H54 (cell line): Measurements from ENCODE around the gene PREX1.

Experiments
- DNase-seq: peaks from one replicate; pipeline ENCODE4 v3.0.0; 2011; ENCODE audit warnings: low spot score, mixed read lengths; ENCODE audit not compliant: insufficient read length
- FAIRE-seq: peaks from 3 replicates; lab custom pipeline; 2011; peaks lifted over from hg19 to GRCh38; lab: Jason Lieb, UNC
- POLR2A ChIP-seq: IDR thresholded peaks from 2 replicates; pipeline ENCODE4 v1.6.1; 2011; ENCODE audit warnings: low read depth, mild to moderate bottlenecking, low read length

Gene PREX1

DNA sequence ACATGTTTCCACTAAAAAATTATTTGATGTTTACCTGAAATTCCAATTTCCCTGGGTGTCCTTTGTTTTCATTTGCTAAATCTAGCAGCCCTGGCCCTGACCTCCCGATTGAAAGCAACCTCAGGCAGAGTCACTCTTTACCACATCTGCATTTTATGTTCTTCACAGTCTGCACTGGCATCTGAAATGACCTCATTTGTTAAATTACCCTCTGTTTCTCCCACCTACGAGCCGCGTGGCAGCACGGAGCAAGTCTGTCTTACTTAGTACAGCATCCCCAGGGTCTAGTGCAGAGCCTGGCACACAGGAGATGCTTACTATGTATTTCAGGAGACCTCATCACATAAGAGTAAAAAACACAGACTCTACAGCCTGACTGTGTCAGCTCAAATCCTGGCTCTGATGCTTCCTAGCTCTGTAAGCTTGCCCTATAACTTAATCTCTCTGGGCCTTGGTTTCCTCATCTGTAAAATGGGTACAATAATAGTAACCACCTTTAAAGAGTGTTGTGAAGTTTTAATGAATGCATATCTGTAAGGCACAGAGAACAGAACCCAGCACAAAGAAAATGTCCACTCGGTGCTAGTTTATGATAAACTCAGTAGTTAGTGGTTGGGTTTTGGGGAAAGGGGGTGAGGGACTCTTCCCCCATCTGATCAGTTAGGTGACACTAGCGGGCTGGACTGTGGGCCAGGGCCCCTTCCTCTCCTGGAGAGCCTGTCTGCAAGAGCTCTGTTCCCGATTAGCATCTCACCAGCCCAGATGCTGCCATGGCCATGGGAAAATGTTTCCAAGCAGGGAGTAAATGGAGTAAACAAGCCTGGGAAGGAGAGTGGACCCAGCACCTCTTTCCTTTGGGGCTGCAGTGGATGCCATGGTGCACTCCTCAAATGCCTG, 88.2 kb downstream of the PREX1 start:
- DNase-seq: no peak
- FAIRE-seq: no peak
- TF ChIP-seq POLR2A: no peak

DNA sequence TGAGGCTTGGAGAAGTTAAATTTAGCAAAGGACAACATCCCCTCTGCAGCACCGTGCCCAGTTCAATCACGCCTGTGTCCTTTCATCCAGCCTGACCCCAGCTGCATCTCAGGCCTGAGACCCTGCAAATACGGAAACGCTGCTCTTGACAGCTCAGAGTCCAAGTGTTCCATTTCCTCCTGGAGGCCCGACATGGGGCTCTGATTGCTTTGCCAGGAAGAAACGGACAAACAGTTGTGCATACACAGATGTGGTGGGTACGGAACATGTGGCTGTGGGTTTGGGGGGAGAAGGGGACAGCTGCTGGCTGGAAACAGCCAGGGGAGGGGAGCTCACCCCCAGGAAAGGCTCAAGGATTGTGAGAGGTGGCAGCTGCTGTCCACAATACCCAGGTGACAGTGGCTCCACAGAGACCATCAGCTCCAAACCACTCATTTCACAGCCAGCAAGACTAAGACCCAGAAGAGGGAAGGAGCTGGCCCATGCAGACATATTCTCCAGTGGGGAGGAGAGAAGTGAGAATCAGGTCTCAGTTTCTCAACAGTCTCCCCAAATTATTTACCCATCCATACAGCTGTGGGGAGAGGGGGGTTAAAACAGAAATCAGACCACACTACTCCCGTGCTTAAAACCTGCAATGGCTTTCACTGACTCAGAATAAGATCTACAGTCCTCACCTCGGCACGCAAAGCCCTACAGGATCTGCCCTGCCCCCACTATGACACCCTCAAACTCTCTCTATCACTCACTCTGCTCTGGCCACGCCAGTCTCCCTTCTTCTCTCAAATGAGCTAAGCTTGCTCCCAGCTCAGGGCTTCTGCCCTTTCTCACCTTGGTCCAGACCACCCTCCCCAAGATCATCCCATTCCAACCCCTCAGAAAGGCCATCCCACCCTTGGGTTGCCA, 89.1 kb downstream of the PREX1 start:
- TF ChIP-seq POLR2A: no peak
- FAIRE-seq (no peak), DNase-seq (no peak)

DNA sequence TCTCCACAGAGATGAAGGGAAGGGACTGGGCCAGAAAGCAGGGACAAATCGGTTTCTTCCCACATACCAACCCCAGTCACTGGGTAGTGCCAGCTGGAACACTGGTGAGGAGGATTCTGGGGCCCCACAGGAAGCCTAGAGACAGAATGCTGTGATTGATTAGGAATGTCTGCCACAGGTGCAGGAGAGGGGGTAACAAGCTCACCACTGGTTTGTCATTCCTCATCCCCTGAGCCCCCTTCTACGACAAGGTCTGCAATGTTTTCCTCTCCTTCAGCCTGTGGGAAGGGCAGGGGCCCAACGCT, 89.8 kb downstream of the PREX1 start:
- no peak for DNase-seq
- no peak for TF ChIP-seq POLR2A
- FAIRE-seq: no peak

DNA sequence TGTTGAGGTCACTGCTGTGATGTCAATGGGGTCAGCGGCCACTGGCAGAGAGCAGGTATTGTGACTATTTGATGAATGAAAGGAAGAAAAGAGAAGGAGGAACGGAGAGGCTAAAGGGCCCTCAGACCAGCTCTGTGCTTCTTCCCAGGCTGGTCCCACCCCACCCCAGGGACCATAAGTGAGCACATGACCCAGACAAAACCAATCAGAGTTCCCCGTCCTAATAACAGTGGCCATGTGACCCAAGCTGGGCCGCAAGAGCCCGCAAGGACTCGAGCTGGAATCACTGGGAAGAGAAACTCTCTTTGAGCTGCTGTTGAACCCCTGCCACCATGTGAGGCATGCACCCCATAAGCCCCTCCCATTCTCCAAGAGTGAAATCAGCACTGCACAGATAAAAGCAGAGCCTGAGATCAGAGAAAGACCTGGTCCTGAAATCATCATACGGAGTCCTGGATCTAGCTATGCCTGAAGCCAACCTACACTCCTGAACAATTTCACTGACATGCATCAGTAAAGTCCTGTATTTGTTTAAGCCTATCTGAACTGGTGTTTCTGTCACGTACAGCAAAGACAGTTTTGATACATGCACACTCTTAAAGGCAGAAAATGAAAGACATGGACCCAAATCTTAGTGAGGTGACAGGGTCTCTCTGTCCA, 90.2 kb downstream of the PREX1 start:
- no peak for DNase-seq
- no peak for TF ChIP-seq POLR2A
- FAIRE-seq: no peak

DNA sequence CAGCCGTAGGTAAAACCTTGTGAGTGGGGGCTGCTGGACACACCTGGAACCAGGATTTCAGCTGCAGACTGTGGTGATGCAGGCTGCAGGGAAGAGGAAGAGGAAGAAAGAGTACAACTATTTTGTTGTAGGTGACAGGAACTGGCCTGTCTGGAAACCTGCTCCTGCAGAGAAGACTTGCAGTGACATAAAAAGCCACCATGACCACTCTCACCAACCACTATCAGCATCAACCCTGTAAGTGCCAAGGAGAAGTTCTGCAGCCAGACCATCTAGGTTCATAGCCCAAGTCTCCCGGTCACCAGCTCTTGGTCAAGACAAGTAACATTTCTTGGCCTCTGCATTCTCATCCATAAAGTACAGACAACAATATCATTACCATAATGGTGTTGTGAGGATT, 91.2 kb downstream of the PREX1 start:
- no peak for DNase-seq
- TF ChIP-seq POLR2A: no peak
- FAIRE-seq: no peak

DNA sequence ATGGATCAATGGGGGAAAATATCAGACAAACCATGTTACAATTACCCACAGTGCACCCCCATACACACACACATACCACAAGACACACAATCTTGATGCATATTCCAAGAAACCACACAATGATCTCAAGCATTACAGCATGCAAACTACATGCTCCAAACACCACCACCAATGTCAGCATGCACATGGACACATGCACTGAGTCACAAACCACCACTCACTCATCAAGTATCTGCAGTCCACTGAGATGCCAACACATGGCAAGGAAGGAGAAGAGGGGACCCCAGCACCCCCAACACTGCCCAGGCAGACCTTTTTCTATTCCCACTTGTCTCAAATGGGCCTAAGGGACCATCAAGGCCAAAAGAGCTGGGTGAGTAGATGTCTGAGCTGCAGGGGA, 91.6 kb downstream of the PREX1 start:
- DNase-seq (no peak), FAIRE-seq (no peak)
- no peak for TF ChIP-seq POLR2A

DNA sequence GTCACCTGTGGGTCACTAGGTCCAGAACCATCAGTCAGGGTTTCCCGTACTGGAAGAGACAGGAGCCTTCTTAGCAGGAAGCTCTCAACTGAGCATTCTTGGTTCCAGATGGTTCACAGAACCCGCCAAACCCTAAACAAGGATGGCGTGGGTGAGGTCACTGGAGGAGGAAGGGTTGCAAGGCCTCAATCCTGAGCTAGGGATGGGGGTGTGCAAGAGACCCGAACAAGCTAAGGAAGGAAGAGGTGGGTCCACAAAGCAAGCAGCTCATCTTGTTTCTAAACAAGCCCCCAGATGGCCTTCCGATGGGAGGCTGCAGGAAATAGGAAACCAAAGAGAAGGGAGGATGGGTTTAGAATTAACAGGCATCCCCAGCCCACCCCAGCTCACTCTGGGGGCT, 92.7 kb downstream of the PREX1 start:
- TF ChIP-seq POLR2A: no peak
- FAIRE-seq (no peak), DNase-seq (no peak)

DNA sequence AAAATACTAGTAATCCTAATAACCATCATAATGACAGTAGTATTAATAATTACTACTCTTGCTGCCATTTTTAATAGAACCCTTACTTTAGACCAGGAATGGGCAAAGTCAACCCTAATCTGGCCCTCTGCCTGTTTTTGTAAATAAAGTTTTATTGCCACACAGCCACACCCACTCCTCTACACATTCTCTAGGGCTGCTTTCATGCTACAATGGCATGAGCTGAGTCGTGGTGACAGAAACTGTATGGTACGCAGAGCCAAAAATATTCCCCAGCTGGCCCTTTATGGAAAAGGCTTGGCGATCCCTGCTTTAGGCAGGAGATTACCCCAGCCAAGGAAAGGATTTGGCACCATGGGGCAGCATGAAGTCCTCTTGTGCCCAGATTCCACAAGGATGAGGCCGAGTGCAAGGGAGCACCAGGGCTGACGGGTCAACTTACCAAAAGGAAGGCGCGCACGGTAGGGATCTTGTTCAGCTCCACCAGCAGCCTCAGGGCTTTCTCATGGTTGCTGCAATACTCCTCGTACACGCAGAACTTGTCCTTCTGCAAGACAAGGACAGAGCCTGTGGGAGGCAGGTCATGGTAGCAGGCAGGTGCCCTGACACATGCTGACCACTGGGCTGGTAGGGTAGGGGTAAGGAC, 93.6 kb downstream of the PREX1 start:
- DNase-seq: no peak
- no peak for TF ChIP-seq POLR2A
- FAIRE-seq: no peak

DNA sequence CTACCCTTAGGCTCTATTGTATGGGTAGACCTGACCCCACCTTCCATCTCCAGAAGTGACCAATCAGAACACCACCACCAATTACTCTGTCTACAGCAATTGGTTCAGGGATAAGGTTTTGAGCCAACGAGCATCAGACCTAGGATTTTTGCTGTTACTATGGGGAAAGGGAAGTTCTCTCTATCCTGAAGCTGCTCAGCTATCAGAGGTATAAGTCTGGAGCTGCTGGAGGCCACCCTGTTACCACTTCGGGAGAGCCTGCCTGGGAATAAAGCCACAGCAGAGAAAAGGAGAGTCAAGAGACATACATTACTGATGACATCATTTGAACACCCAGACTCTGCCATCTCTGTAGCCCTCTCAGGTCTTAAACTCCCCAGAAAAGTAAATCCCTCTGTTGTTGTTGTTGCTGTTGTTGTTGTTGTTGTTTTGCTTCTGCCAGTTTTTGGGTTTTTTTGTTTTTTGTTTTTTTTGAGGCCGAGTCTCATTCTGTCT, 94.5 kb downstream of the PREX1 start:
- DNase-seq (peak; percentile 38), FAIRE-seq (no peak)
- TF ChIP-seq POLR2A: no peak

DNA sequence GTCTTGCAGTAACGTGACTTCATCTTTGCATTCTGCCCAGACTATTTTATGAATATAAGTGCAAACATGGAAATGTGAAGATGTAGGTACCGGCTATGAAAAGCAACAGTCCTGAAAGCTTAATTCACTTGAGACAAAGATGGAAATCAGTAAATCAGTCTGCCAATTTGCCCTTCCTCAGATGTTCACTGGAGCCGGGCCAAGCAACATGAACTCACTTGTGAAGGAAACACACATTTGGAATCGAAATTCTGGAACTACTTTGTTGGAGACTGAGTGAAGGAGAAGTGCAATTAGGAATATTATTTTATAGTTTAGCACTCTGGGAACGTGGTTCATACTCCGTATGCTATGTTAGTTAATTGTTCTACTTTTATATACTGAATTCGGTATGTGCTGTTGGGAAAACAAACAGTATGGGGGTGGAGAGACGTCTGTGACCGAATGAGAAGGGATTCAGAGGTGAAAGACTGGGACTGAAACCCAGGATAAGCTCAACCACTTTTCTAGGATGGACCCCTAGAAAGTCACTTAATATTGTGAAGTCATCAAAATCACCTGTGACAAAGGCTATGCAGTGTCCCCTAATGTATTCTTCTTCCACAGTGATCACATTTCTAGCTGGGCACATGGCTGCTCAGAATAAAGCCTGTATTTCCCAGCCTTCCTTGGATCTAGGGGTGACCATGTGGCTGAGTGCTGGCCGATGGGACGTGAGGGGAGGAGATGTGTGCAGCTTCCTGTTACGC, 95.5 kb downstream of the PREX1 start:
- TF ChIP-seq POLR2A: no peak
- DNase-seq: no peak
- no peak for FAIRE-seq

DNA sequence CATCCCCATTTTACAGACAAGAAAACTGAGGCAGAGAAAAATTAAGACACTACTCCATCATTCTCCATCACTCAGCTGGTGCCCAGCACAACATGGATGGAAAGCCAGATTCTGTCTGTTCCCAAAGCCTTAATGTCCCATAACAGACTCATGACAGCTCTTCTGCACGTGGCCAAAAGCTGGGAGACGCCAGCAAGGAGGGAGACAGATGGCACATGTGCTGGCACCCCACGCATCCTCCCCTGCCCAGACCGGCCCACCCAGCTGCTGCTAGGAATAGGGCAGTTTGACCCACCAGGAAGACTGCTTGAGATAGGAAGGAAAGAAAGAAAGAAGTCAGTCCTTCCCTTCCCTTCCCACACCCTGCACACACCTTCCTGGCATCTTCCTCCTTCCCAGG, 96.3 kb downstream of the PREX1 start:
- FAIRE-seq (no peak), DNase-seq (no peak)
- no peak for TF ChIP-seq POLR2A

DNA sequence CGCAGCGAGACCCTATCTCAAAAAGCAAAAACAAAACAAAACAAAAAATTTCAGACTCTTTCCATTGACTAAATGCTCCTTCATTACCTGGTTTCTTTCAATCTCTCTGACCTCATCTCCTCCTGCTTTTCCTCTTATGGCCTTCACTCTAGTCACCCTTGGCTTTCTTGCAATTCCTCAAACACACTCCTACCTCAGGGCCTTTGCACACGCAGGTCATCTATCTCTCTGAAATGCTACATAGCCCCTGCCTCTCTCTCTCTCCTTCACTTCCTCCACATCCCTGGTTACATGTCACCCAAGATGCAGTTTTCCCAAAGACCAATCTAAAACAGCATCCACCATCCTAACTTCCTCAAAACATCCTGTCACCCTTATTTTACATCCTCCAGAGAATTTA, 96.8 kb downstream of the PREX1 start:
- DNase-seq: no peak
- no peak for FAIRE-seq
- no peak for TF ChIP-seq POLR2A

DNA sequence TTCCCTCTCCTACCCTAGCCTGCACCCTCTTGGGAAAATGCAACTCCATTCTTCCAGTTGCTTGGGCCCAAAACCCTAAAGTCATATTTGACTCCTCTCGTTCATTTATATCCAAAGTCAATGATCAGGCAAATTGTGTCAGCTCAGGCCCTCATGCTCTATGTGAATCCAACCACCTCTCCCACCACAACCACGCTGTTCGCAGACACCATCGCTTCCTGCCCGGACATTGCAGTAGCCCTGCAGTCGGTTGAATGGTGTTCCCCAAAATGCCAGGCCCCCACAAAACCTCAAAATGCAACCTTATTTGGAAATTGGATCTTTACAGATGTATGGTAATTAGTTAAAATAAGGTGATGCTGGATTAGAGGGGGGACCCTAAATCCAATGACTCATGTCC, 98.3 kb downstream of the PREX1 start:
- no peak for FAIRE-seq
- DNase-seq: no peak
- no peak for TF ChIP-seq POLR2A
